ENCODE results near the gene DRD1.

DNA sequence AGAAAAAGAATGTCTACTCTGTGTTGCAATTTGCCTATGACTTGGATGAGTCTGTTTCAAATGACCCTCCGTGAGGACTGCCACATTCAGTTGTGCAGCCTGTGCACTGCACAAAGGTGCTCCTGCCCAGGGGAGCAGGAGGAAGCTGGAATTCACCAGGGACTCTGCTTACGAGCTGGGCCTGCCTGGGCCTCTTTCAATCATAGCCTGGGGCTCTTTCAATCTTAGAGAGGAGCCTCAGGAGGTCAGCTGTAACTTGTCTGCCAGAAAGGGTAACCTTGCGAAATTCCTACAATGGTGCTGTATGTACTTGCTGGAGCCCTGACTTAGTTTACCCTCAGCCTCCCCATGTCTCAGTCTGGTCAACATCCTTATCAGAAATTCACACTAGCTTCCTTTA, 25.9 kb upstream of the DRD1 start:
- TF ChIP-seq, protein P1, sequence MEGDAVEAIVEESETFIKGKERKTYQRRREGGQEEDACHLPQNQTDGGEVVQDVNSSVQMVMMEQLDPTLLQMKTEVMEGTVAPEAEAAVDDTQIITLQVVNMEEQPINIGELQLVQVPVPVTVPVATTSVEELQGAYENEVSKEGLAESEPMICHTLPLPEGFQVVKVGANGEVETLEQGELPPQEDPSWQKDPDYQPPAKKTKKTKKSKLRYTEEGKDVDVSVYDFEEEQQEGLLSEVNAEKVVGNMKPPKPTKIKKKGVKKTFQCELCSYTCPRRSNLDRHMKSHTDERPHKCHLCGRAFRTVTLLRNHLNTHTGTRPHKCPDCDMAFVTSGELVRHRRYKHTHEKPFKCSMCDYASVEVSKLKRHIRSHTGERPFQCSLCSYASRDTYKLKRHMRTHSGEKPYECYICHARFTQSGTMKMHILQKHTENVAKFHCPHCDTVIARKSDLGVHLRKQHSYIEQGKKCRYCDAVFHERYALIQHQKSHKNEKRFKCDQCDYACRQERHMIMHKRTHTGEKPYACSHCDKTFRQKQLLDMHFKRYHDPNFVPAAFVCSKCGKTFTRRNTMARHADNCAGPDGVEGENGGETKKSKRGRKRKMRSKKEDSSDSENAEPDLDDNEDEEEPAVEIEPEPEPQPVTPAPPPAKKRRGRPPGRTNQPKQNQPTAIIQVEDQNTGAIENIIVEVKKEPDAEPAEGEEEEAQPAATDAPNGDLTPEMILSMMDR (IDR thresholded peaks at IDR 0.05; ENCODE audit: insufficient read depth, low read length): no peak
- TF ChIP-seq, protein P2, sequence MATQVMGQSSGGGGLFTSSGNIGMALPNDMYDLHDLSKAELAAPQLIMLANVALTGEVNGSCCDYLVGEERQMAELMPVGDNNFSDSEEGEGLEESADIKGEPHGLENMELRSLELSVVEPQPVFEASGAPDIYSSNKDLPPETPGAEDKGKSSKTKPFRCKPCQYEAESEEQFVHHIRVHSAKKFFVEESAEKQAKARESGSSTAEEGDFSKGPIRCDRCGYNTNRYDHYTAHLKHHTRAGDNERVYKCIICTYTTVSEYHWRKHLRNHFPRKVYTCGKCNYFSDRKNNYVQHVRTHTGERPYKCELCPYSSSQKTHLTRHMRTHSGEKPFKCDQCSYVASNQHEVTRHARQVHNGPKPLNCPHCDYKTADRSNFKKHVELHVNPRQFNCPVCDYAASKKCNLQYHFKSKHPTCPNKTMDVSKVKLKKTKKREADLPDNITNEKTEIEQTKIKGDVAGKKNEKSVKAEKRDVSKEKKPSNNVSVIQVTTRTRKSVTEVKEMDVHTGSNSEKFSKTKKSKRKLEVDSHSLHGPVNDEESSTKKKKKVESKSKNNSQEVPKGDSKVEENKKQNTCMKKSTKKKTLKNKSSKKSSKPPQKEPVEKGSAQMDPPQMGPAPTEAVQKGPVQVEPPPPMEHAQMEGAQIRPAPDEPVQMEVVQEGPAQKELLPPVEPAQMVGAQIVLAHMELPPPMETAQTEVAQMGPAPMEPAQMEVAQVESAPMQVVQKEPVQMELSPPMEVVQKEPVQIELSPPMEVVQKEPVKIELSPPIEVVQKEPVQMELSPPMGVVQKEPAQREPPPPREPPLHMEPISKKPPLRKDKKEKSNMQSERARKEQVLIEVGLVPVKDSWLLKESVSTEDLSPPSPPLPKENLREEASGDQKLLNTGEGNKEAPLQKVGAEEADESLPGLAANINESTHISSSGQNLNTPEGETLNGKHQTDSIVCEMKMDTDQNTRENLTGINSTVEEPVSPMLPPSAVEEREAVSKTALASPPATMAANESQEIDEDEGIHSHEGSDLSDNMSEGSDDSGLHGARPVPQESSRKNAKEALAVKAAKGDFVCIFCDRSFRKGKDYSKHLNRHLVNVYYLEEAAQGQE (IDR thresholded peaks at IDR 0.05; ENCODE audit: insufficient replicate concordance, low read depth): no peak
- TF ChIP-seq POLR2AphosphoS5 (IDR thresholded peaks at IDR 0.05; ENCODE audit: low read depth): no peak
- no peak for TF ChIP-seq GABPA (IDR thresholded peaks at IDR 0.05; ENCODE audit: low read depth)

All from HL-60 (cell line).